GM10248 (cell line): ENCODE measurements around the gene RCAN2.

Source experiments
- CTCF ChIA-PET: fragments of 300-600 bp; sonication (Branson Sonifier 250); formaldehyde crosslinking; extraction: SDS; loops from one replicate; lab custom pipeline; 2021; ENCODE audit warnings: antibody characterized with exemption; lab: Yijun Ruan, JAX
- POLR2A ChIA-PET: fragments of 350-650 bp; sonication (Branson Sonifier 250); formaldehyde crosslinking; extraction: SDS; loops from one replicate; lab custom pipeline; 2020; ENCODE audit warnings: antibody characterized with exemption; lab: Yijun Ruan, JAX
- DNase-seq: peaks from one replicate; pipeline ENCODE4 v3.0.0; 2012; ENCODE audit errors: extremely low spot score
- CTCF ChIP-seq: IDR thresholded peaks from 2 replicates; pipeline ENCODE4 v1.5.1; 2012; ENCODE audit warnings: mild to moderate bottlenecking, low read depth; ENCODE audit errors: extremely low read depth, missing control alignments, control extremely low read depth

The RCAN2 gene

GRCh38 chr6:46491201-46491627 lies at the start of gene RCAN2:
Gene RCAN2 (minus strand): TSS chr6:46491449.
- ChIA-PET CTCF (interaction anchor here (1.0 to 1.4 kb wide), 3 partner anchors 14 to 271 kb away, joined by 3 to 8 read pairs (median 3); no protein-coding TSS in a partner anchor), POLR2A (no interaction called here)
- no peak for TF ChIP-seq CTCF
- peak; percentile 44 for DNase-seq

GRCh38 chr6:46539866-46540265 lies 48.6 kb upstream of the RCAN2 start:
- TF ChIP-seq CTCF, result no peak
- POLR2A ChIA-PET, result no interaction called here

GRCh38 chr6:46538800-46539480 lies 47.7 kb upstream of the RCAN2 start:
- CTCF ChIA-PET, result no interaction called here
- no peak for TF ChIP-seq CTCF
- no peak for DNase-seq
- POLR2A ChIA-PET, result no interaction called here

More at GRCh38 chr6:46539866-46540265, 48.6 kb upstream of the RCAN2 start:
- DNase-seq, result no peak
- CTCF ChIA-PET, result no interaction called here

- no peak for TF ChIP-seq CTCF
- POLR2A ChIA-PET, result no interaction called here
- no peak for DNase-seq
- CTCF ChIA-PET, result interaction anchor here (0.8 to 1.6 kb wide), 5 partner anchors 9 to 108 kb away, joined by 3 to 5 read pairs (median 3); no protein-coding TSS in a partner anchor
Observed at GRCh38 chr6:46530896-46531295, 39.6 kb upstream of the RCAN2 start.

GRCh38 chr6:46528961-46529750 lies 37.9 kb upstream of the RCAN2 start:
- CTCF ChIA-PET, result no interaction called here
- TF ChIP-seq CTCF, result no peak
- POLR2A ChIA-PET, result no interaction called here
- DNase-seq, result no peak

- POLR2A ChIA-PET, result no interaction called here
- TF ChIP-seq CTCF, result no peak
- CTCF ChIA-PET, result interaction anchor here (0.7 kb wide), 1 partner anchor 62 kb away, joined by 3 read pairs; no protein-coding TSS in a partner anchor
- no peak for DNase-seq
Observed at GRCh38 chr6:46526607-46527006, 35.4 kb upstream of the RCAN2 start.
